ENCODE results near the gene SLC22A31.
A peak's percentile ranks its signal among the peaks of the same experiment; 100 is the strongest.

SLC22A31 gene

GRCh38 chr16:89216315-89217137 lies 16.2 kb upstream of the SLC22A31 start:
- peak; percentile 74 for DNase-seq

- DNase-seq: peak; percentile 56
These were observed 10.7 kb upstream of the SLC22A31 start for GRCh38 chr16:89210904-89211515.

- no peak for DNase-seq
These were observed 10.0 kb upstream of the SLC22A31 start for GRCh38 chr16:89210165-89210903.

GRCh38 chr16:89209522-89210044 lies 9.2 kb upstream of the SLC22A31 start:
- DNase-seq: no peak

GRCh38 chr16:89207993-89208392 lies 7.7 kb upstream of the SLC22A31 start:
- DNase-seq: no peak

- DNase-seq: no peak
These were observed 2.3 kb upstream of the SLC22A31 start for GRCh38 chr16:89202422-89203215.

- peak; percentile 69 for DNase-seq
These were observed 1.4 kb upstream of the SLC22A31 start for GRCh38 chr16:89201439-89202377.

- no peak for DNase-seq
These were observed 594 bp upstream of the SLC22A31 start for GRCh38 chr16:89200850-89201411.

- DNase-seq: no peak
These were observed 855 bp downstream of the SLC22A31 start for GRCh38 chr16:89199241-89200123.

- DNase-seq: no peak
These were observed 1.7 kb downstream of the SLC22A31 start for GRCh38 chr16:89198417-89199240.

- no peak for DNase-seq
These were observed 2.5 kb downstream of the SLC22A31 start for GRCh38 chr16:89197633-89198416.

GRCh38 chr16:89197033-89197632 lies 3.2 kb downstream of the SLC22A31 start:
- no peak for DNase-seq

- no peak for DNase-seq
These were observed 4.7 kb downstream of the SLC22A31 start for GRCh38 chr16:89195521-89196171.

- no peak for DNase-seq
These were observed 5.7 kb downstream of the SLC22A31 start for GRCh38 chr16:89194340-89195311.

GRCh38 chr16:89193576-89194293 lies 6.6 kb downstream of the SLC22A31 start:
- no peak for DNase-seq

Measured in fibroblast of skin of right biceps (primary cell).